Measurements from ENCODE around the gene DTNB. TPM values are rescaled to one million over a fixed set of nuclear protein-coding genes. Genes with fewer than 3 reads are reported as not detected.
"Not testable (repeated sequence)": the region's sequence is repeated elsewhere in the genome, so short reads cannot be mapped to it uniquely, and the experiment has no call there.

DTNB gene
- total and polyA plus RNA-seq, 9 donors: 8.0 to 24.9 (median 17.5) TPM

- Histone ChIP-seq H3K4me3 (no peak overlapping the region), H3K27me3 (no peaks in the 10 kb centered on the region), H3K9me3 (no peaks in the 10 kb centered on the region), H3K4me1 (ENCODE audit: insufficient read depth) (peaks cover 10% of the 10 kb centered on the region), H3K27ac (no peak overlapping the region), H3K36me3 (no peaks in the 10 kb centered on the region)
- intact Hi-C loops (cut with DNase I): no loop called here
- TF ChIP-seq EP300 (IDR thresholded peaks at IDR 0.05) (no peak), POLR2A (IDR thresholded peaks at IDR 0.05) (no peak), CTCF (IDR thresholded peaks at IDR 0.05) (no peak)
- DNase-seq: no peak
Observed at GRCh38 chr2:25544445-25544844, 128.9 kb downstream of the DTNB start.

- intact Hi-C loops (cut with DNase I): no loop called here
Observed at GRCh38 chr2:25543939-25544338, 129.4 kb downstream of the DTNB start.

GRCh38 chr2:25541378-25541777 lies 132.0 kb downstream of the DTNB start:
- Histone ChIP-seq H3K4me1 (ENCODE audit: insufficient read depth) (peaks cover 3% of the 10 kb centered on the region), H3K9me3 (no peaks in the 10 kb centered on the region), H3K27ac (no peak overlapping the region), H3K27me3 (no peaks in the 10 kb centered on the region), H3K36me3 (no peaks in the 10 kb centered on the region), H3K4me3 (no peak overlapping the region)
- no peak for DNase-seq
- intact Hi-C loops (cut with DNase I): no loop called here
- WGBS, 3 donors: 96 to 98% (median 97%) methylated on average over 10 of the region's 10 CpGs
- TF ChIP-seq POLR2A (IDR thresholded peaks at IDR 0.05) (no peak), EP300 (IDR thresholded peaks at IDR 0.05) (no peak), CTCF (IDR thresholded peaks at IDR 0.05) (no peak)

More at GRCh38 chr2:25543939-25544338, 129.4 kb downstream of the DTNB start:
- TF ChIP-seq CTCF (IDR thresholded peaks at IDR 0.05) (no peak), POLR2A (IDR thresholded peaks at IDR 0.05) (no peak), EP300 (IDR thresholded peaks at IDR 0.05) (no peak)
- no peaks in the 10 kb centered on the region for H3K36me3 ChIP-seq
- DNase-seq: no peak
- H3K9me3 ChIP-seq: no peaks in the 10 kb centered on the region
- peaks cover 10% of the 10 kb centered on the region for H3K4me1 ChIP-seq (ENCODE audit: insufficient read depth)
- H3K27ac ChIP-seq: no peak overlapping the region
- WGBS, 3 donors: 85 to 86% (median 86%) methylated on average over 10 of the region's 10 CpGs
- H3K4me3 ChIP-seq: no peak overlapping the region
- no peaks in the 10 kb centered on the region for H3K27me3 ChIP-seq

GRCh38 chr2:25539136-25539535 lies 134.2 kb downstream of the DTNB start:
- 59 to 67% (median 65%) methylated on average over 3 of the region's 3 CpGs for WGBS, 3 donors
- H3K9me3 ChIP-seq: no peaks in the 10 kb centered on the region
- no peak for TF ChIP-seq EP300 (IDR thresholded peaks at IDR 0.05)
- TF ChIP-seq CTCF (IDR thresholded peaks at IDR 0.05): no peak
- TF ChIP-seq POLR2A (IDR thresholded peaks at IDR 0.05): no peak
- H3K27ac ChIP-seq: no peak overlapping the region
- no peaks in the 10 kb centered on the region for H3K27me3 ChIP-seq
- H3K4me3 ChIP-seq: no peak overlapping the region
- peaks cover 3% of the 10 kb centered on the region for H3K4me1 ChIP-seq (ENCODE audit: insufficient read depth)
- no peak for DNase-seq
- H3K36me3 ChIP-seq: no peaks in the 10 kb centered on the region
- intact Hi-C loops (cut with DNase I): no loop called here

- Histone ChIP-seq H3K4me1 (ENCODE audit: insufficient read depth) (peaks cover 3% of the 10 kb centered on the region), H3K27ac (no peak overlapping the region), H3K36me3 (no peaks in the 10 kb centered on the region), H3K27me3 (no peaks in the 10 kb centered on the region), H3K9me3 (no peaks in the 10 kb centered on the region), H3K4me3 (no peak overlapping the region)
- intact Hi-C loops (cut with DNase I): no loop called here
- TF ChIP-seq CTCF (IDR thresholded peaks at IDR 0.05): no peak
- no peak for TF ChIP-seq EP300 (IDR thresholded peaks at IDR 0.05)
- no peak for TF ChIP-seq POLR2A (IDR thresholded peaks at IDR 0.05)
- no peak for DNase-seq
- 94 to 97% (median 95%) methylated on average over 2 of the region's 2 CpGs for WGBS, 3 donors
Observed at GRCh38 chr2:25537526-25537925, 135.9 kb downstream of the DTNB start.

- 93 to 98% (median 96%) methylated on average over 46 to 52 of the region's 52 CpGs for WGBS, 3 donors
- DNase-seq; H3K27ac ChIP-seq; H3K36me3 ChIP-seq; H3K9me3 ChIP-seq; H3K4me3 ChIP-seq; intact Hi-C loops (cut with DNase I); H3K27me3 ChIP-seq; H3K4me1 ChIP-seq (ENCODE audit: insufficient read depth): not testable (repeated sequence)
Observed at GRCh38 chr2:25535411-25536289, 137.7 kb downstream of the DTNB start.

Measured in ovary (tissue), 9 donors.